LHCN-M2 (cell line): ENCODE measurements around the gene PDP2. TPM values are rescaled to one million over a fixed set of nuclear protein-coding genes. Genes with fewer than 3 reads are reported as not detected.
"Not testable (repeated sequence)": the region's sequence is repeated elsewhere in the genome, so short reads cannot be mapped to it uniquely, and the experiment has no call there.

Experiments used
- DNase-seq: peaks from one replicate; pipeline ENCODE4 v3.0.0-alpha.2; 2012; ENCODE audit warnings: low read depth
- total RNA-seq: library from RNA; depleted of rRNA; stranded (reverse); fragments of >200 nt; gene quantifications from 2 replicates; pipeline ENCODE4 v1.2.3, GENCODE V29; 2014

Gene PDP2
- total RNA-seq, 1 experiment from 2014 or later = 10.0 TPM

DNA sequence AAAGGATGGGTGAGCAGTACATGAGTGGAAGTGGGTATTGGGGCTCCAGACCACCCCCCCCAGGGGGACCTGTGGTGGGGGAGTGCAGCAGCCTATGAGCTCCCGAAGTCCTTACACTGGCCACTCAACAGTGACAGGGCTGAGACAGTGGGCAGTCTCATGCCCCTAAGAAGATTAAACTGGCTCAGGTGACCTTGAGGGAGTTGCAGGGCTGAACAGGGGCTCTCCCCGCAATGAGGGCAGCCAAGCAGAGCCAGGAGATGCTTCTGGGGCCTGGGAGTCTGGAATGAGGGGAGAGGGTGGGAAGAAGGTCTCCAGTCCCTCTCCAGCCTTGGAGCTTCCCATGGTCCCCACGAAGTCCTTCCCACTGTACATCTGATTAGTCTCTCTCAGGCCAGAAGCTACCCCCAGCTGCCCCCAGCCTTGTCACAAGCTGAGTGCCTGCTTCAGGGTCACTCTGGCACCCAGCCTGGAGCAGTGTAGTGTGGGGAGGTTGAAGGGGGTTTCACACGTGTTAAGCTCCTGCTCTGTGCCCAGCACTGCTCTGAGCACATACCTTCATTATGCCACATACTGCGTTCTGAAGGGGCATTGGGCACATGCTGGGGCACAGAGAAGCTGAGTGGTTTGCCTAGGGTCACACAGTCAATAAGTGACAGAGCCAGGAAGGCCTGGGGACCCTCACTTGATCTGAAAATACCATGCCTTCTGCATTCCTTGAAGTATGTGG is 39.4 kb downstream of the PDP2 start:
- no peak for DNase-seq

DNA sequence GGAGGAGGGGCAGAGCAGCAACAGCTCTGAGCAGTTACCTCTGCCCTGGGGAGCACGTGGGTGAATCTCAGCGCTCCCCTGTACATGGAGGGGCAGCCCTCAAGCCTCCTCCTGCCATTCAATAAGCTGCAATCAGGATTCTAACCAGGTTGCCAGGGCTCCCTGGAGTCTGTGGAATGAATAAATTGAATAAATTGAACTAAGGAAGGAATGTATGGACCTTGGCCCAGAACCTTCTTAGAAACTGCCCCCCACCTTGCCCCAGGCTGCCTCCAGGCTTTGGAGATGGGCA is 39.9 kb downstream of the PDP2 start:
- DNase-seq = no peak

DNA sequence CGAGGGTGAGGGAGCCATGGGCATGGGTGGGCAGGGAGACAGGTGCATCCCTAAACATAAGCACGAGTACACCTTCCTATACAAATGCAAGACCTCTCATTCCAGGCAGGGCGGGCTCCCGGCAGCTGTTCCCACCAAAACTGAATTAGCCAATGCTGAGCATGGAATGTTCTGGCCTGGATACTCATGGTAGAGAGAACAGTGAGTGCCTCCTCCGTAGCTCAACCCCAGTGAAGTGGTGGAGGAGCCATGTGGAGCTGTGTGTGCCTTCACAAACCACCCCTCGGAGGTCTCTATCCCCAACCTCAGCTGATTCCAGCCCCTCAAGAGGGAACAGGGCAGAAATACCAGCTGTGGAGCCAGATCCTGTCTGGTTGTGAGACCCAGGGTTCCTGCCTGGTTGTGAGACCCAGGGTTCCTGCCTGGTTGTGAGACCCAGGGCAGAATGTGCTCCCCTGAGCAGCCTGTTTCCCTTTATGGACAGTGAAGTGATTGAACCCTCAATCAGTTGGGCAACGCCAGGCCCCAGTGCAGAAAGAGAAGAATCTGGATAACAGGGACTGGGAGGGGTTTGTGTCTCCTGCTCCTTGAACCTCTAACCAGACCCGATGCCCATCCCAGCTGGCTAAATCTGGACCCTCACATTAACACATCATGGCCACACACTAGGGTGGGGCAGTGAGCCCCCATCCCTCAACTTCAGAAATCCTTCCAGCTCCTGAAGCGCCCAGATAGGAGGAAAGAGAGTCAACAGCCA is 40.8 kb downstream of the PDP2 start:
- DNase-seq = no peak

DNA sequence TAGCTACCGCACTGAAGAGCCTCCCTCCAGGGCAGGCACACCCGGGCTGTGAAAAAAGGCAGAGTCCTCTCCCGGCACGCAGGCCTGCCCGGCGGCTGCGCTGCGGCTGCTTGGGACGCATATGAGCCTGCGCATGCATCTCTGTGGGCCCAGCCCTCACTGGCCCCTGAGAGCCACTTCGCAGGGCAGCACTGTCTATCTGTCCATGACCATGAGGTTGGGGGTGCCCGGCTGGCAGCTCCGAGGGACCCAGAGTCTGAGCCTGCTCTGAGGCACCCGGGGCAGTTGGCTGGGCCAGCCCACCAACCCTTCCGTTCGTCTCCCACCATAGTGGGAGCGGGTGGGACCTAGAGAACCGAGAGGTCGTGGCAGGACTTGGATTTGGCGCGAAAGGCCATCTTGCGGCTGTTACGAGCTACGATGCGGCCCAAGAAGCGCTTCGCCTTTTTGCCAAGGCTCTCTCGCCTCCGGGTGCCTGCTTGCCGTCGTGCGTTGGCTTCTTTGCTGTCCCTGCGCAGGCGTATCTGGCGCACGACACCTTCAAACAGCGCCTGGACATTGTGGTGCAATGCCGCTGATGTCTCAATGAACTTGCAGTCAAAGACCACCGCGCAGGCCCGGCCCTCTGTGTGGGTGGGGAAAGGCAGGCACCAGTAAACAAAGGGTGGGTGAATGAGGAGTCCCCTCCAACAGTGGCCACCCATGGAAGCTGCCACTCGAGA is 41.6 kb downstream of the PDP2 start:
- no peak for DNase-seq

DNA sequence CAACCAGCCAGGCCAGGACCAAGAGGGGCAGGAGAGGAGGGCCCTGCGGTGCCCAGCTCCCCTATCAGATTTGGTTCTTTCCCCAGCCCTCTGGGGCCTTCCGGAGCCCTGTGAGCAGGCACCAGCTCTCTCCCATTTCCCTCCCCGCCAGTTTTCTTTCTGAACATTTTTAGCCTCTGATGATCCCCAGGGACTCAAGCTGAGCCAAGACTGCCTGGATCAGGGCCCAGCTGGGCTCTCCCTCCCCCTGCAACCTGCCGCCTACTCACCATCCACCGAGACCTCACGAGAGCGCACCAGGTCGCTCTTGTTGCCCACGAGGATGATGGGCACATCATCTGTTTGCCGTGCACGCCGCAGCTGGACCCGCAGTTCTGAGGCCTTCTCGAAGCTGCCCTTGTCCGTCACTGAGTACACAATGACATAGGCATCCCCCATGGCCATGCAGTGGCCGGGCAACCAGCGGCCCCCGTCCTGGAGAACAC is 43.0 kb downstream of the PDP2 start:
- peak; percentile 89 for DNase-seq

DNA sequence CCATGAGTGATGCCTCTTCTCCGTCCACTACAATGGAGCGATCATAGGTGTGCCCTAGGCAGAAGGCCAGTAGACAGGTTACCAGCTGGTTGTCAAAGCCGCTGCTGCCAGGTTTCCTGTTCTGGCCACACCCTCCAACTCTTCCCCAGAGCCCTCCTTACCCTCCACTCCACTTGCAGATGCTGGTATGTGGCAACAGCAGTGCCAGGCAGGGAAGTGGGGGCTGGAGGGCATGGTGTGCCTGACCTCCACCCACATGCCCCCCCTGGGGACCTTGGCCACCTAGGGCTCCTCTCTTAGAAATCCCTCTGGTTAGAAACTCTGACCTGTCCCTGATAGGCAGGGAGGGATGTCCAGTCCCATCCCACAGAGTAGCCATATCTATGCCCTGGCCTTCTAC is 43.6 kb downstream of the PDP2 start:
- DNase-seq = no peak

DNA sequence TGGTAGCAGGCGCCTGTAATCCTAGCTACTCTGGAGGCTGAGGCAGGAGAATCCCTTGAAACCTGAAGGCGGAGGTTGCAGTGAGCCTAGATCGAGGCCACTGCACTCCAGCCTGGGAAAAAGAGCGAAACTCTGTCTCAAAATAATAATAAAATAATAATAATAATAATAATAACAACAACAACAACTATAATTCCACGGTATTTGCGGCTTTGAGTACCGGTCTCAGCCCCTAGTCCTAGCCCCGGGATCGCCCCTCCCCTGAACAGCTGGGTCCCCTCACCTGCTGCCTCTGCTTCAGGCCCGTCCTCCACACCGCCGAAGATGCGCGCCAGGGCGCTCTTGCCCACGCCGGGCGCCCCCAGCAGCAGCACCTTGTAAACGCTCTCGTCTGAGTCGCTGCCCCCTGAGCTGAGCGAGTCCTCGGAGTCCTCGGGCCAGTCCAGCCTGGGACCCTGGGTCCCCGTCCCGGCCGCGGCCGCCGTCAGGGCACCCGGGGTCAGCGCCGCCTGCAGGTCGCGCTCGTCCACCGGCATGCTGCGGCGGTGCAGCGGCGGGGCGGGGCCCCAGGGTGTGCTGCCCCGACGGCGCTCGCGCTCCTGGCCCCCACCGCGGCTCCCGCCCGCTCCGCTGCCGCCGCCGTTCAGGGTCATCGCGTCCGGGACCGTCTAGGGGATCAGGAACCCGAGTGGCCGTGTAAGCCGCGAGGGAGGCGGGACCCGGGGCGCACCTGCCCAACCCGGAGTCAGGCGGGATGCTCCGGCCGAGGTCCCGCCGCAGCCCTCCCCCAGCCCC is 44.4 kb downstream of the PDP2 start:
- DNase-seq = no peak

DNA sequence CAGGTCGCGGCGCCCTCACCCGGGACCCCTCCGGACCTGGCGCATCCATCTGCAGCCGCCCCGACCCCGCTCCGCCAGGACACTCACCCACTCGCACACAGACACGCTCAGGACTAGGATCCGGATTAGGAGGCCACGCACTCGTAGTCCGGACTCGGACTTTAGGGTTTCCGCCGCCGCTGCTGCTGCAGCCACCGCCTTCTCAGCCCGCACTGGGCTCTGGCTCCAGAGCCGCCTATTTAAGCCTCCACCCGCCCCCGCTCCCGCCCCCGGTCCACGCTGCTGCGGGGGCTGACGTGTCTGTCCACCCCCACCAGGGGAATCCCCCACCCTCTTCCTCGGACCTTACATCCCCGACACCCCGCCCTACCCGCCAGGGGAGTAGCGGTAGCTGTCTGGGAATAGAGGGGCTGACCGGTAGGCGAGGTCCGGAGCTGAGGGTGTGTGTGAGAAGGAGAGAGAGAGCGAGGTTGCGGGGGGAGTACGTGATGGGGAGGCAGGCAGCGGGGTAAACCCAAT is 45.1 kb downstream of the PDP2 start, which contains the start of gene RRAD:
Gene RRAD, minus strand, starts transcription at position 214 of the 519 bp plus-strand sequence. CDS start 356 bp downstream, outside the sequence.
- DNase-seq = no peak

DNA sequence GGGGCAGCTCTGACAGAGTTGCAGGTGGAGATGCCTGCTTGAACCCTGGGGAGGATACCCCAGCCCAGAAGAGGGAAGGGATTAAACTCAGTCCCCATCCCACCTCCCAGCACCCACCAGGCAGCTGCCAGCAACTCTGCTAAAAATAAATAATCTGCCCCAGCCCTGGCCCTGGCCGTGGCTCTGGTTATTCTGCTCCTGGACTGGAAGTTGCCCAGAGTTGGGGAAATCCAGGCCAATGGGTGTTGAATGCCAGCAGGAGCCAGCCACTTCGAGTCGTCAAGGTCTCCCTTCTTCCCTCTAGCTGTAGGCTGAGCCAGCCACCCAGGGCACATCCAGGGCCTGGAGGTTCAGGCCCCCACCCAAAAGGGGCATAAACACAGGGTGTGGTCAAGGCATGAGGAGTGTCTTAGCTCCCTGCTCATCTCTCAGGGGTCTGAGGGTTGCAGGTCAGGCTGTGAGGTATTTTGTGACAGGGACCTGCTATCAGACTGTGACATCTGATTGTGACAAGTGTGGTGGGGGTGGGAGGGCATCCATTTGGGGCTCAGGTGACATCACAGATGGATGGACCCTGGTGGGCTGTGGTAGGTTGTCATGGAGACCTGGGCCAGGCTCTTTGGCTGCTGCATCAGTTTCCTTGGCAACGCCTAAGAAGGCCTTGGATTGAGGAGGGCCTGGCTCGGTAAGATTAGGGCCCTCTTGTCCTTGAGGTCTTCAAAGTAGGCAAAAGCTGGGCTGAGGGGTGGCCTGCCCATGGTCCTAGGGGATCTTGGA is 46.0 kb downstream of the PDP2 start:
- peak; percentile 38 for DNase-seq

DNA sequence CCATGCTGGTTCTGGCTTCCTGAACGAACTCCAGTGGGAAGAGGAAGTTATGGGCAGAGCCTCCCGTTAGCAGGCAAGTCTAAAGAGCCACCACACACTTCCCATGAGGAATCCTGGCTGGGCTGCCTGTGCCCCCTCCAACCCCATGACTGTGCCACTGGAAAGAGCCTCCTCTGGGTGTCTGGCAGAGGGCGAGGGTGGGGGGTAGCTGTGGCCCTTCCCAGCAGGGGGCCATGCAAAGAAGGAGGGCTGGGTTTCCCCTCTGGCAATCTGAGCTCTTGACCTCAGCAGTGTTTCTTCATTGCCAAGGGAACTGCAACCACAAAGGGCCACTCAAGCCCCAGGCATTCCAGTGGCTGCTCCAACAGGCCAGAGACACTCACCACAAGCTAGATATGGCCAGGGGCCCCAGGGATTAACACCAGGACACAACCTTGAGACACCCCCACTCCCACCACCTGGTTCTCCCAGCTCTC is 46.7 kb downstream of the PDP2 start:
- DNase-seq = peak; percentile 98

DNA sequence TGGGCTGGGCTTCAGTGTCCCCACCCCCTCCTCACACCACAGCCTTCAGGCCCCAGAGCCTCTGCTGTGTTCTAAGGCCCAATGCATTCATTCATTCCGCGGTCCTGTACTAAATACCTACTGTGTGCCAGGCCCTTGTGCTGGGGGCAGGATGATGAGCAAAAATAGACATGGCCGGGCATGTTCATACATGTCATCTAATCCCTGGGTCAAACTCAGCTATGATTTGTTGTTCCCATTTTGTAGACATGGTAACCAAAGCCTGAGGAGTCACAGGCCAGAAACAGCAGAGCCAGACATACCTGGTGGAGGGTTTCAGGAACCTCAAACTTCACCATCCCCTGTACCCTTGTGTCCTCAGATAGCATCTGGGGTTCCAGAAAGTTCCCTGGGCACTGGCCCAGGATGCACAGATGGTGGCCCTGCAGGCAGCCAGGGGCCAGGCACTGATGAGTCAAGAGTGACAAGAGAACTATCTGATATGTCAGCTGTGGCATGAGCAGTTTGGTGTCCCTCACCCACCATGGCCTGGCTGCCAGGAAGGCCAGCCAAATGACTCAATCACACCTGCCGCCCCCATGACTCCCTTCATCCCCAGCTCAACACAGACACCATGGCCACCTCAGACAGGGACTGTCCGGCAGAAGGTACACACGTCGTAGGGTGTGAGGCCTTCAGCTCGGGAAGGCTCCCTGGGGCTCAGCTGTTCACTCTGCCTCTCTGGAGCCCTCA is 47.8 kb downstream of the PDP2 start:
- peak; percentile 91 for DNase-seq

DNA sequence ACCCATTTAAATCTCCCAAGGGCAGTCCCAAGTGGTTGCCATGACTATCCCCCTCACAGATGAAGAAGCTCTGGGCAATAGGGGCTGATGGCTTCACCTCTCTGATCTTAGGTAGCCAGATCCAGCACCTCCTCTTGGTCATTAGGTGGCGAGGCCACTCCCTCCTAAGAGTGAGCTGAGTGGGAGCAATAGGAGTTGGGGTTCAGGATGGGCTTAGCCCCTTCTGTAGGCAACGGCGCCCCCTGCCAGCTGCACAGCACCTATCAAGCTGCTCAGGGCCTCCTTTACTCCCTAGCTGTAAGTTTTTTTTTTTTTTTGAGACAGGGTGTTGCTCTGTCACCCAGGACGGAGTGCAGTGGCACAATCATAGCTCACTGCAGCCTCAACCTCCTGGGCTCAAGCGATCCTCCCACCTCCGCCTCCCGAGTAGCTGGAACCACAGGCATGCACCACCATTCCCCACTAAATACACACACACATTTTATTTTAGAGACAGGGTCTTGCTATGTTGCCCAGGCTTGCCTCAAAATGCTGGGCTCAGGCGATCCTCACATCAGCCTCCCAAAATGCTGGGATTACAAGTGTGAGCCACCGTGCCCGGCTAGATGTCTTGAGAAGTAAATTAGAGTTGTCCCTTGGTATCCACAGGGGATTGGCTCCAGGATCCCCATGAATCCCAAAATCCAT is 48.5 kb downstream of the PDP2 start:
- peak; percentile 79 for DNase-seq

DNA sequence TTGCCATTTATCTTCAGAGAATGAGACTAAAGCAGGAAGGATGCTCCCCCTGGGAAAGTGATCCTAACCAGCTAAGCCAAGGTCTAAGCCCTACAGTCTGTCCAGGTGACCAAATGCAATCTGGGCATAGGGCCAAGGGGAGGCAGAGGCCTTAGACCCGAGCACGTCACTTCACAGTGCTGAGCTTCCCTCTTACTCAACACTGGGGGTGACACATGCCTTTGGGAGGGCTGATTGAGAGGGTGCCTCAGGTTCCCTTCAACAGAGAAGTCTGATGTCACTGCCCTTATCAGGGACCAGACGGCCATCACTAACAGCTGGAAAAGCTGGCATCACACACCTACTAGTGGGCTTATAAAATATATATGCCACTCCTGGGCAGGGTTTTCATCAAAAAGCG is 49.9 kb downstream of the PDP2 start:
- DNase-seq = peak; percentile 64

DNA sequence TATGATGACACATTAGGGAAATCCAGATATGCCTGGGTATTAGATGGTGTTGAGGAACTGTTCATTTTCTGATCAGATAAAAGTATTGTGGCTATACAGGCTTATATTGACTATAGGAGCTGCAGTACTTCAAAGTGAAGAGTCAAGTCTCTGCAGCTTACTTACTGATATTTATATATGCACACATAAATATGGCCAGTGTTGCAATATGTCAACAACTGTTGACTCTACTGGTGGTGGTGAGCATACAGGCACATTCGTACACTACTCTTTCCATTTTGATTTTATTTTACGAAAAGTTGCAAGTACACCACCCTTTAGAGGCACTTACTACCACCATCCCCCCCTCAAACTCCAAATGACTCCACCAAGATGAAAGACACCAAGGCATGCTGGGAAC is 51.4 kb downstream of the PDP2 start:
- no peak for DNase-seq

DNA sequence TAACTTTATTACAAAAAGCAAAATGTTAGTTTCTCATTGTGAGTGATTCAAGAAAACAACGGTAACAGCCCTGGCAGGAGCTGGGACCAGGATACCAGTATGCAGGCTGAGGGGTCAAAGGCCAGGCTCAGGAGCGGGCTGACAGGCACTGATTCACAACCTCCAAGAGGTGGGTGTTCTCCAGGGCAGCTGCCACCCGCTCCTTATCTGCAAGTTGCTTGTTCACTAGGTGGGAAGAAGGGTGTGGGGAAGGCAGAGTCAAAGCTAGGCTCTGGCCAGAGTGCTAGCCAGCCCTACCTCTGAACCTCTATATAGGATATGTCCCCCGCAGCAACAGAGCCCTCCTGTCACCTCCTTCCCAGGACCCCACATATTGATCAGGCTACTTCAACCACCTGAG is 51.8 kb downstream of the PDP2 start:
- DNase-seq = no peak

DNA sequence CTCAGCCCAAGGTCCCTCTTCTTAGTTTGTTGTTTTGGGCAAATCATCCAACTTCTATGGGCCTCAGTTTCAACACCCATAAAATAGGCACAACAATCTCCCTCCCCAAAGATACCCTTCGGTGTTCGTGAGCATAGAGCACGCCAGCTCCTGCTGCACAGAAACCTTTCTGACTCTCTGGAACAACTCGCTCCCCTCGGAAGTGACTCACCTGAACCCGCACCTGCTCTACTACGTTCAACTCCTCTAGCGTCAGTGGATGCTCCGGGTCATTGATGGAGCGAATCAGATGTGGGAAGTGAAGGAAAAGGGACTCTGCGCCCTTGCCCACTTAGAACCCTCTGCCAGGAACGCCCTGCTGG is 53.4 kb downstream of the PDP2 start:
- peak; percentile 39 for DNase-seq

DNA sequence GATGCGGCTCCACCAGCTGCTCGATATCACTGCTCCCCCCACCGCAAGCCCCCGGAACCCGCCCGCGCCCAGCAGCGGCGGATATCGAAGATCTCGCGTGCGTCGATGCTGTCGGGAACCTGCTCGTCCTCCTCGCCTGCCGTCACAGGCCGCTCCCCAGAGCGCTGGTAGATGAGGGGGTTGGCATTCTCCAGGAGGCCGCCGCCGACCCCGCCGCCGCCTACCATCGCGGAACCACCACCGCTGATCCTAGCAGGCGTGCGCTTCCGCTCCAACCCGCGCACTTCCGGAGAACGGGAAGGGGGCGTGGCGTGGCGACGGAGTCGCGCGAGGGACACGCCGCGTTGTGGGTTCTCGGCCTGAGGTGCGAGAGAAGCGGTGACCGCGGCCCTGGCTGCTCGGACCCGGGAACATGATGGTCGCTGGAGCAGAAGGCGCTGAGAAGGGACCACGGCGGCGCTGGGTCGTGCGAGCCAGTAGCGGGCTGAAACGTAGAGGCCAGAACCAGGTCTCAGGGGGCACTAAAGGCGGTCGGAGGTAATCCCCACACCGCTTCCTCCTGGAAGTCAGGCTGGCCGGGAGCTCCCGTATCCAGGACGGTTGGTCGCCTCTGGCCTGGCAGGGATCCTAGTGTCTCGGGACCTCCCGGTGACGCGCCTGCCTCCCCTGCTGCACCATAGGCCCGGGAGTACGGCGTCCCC is 54.0 kb downstream of the PDP2 start, which contains the start of gene CIAO2B:
Gene CIAO2B, minus strand, starts transcription at position 265 of the 701 bp plus-strand sequence. Its CDS starts 38 bp downstream, at position 227.
- peak; percentile 81 for DNase-seq

DNA sequence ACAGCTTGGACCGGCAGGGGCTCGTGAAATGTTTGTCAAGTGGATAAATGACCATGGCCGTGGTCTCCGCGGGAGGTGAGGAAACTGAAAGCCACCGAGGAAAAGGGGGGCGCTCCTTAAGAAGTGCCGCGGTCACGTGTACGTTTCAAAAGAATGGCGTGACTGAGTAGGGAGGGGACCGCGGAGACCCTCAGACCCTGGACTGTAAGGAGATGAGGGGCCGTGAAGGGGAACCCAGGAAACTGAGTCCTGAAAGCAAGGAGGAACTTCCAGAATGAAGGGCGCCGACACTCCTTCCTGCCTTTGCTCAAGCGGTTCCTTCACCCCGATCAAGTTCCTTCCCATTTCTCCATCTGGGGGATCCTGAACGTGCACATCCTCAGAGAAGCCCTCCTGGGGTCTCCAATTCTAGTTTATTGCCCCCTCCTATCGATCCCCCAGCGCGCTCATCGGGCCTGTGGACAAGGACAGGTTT is 54.6 kb downstream of the PDP2 start:
- not testable (repeated sequence) for DNase-seq
